H1 (cell line): ENCODE data around the gene SRRM2. TPM values are rescaled to one million over a fixed set of nuclear protein-coding genes. Genes with fewer than 3 reads are reported as not detected.
A peak's percentile ranks its signal among the peaks of the same experiment; 100 is the strongest.

ENCODE experiments used
- CTCF ChIA-PET: fragments of 300-600 bp; sonication (Branson Sonifier 250); formaldehyde crosslinking; loops from one replicate; lab custom pipeline; 2021; ENCODE audit not compliant: partially characterized antibody; lab: Charles Lee
- POLR2A ChIA-PET: fragments of 300-600 bp; sonication (Branson Sonifier 250); formaldehyde crosslinking; loops from one replicate; lab custom pipeline; 2021; ENCODE audit warnings: inconsistent platforms; ENCODE audit not compliant: partially characterized antibody; lab: Charles Lee
- DNase-seq, 2 experiments: peaks; one replicate each; pipeline versions ENCODE4 v3.0.0 to v3.0.0-alpha.2; 2010 to 2022; ENCODE audit warnings: low spot score in 2 of 2, low read depth in 1 of 2, mixed read lengths in 1 of 2
- FAIRE-seq: peaks from 2 replicates; lab custom pipeline; 2011; peaks lifted over from hg19 to GRCh38; lab: Jason Lieb, UNC
- H2AFZ ChIP-seq: 2 replicates; pipeline ENCODE4 v1.8.1; 2012; ENCODE audit warnings: low read length, inconsistent platforms
- H2AK5ac ChIP-seq: 2 replicates; pipeline ENCODE4 v1.6.1; 2013; ENCODE audit warnings: low read depth, low read length
- H2BK120ac ChIP-seq: replicated peaks from 2 replicates; pipeline ENCODE3; 2013; ENCODE audit warnings: low read depth, low read length, inconsistent platforms
- H2BK12ac ChIP-seq: 2 replicates; pipeline ENCODE4 v1.6.1; 2013; ENCODE audit warnings: low read depth, low read length
- H2BK15ac ChIP-seq: 2 replicates; pipeline ENCODE4 v1.6.1; 2013; ENCODE audit warnings: low read length
- H2BK20ac ChIP-seq: 2 replicates; pipeline ENCODE4 v1.6.1; 2013; ENCODE audit warnings: low read length
- H2BK5ac ChIP-seq: 2 replicates; pipeline ENCODE4 v1.6.1; 2013; ENCODE audit warnings: low read depth, low read length
- H3K14ac ChIP-seq: 2 replicates; pipeline ENCODE4 v1.6.1; 2013; ENCODE audit warnings: inconsistent platforms; ENCODE audit not compliant: insufficient read length
- H3K18ac ChIP-seq: 2 replicates; pipeline ENCODE4 v1.6.1; 2013; ENCODE audit warnings: low read length; ENCODE audit errors: extremely low read depth
- H3K23ac ChIP-seq: 2 replicates; pipeline ENCODE4 v1.6.1; 2013; ENCODE audit warnings: inconsistent platforms; ENCODE audit not compliant: insufficient read length
- H3K23me2 ChIP-seq: 2 replicates; pipeline ENCODE4 v1.6.1; 2013; ENCODE audit warnings: low read depth, low read length
- H3K27ac ChIP-seq: 2 replicates; pipeline ENCODE4 v1.6.1; 2011; ENCODE audit warnings: low read depth, low read length, inconsistent platforms
- H3K27me3 ChIP-seq, 4 experiments: replicated peaks in 1 of 4; 1 replicate in 1 of 4; 2 replicates in 3 of 4; pipeline versions ENCODE4 v1.6.1 to v1.8.1; 2011 to 2013; ENCODE audit warnings: low read length in 3 of 4, mild to moderate bottlenecking in 3 of 4, inconsistent platforms in 2 of 4, mixed read lengths in 2 of 4, moderate library complexity in 1 of 4; ENCODE audit not compliant: control insufficient read depth in 3 of 4, insufficient read depth in 3 of 4; ENCODE audit errors: extremely low read depth in 1 of 4
- H3K36me3 ChIP-seq, 4 experiments: 2 replicates each; pipeline versions ENCODE4 v1.6.1 to v1.8.1; 2011 to 2013; ENCODE audit warnings: mild to moderate bottlenecking in 4 of 4, low read length in 3 of 4, moderate library complexity in 2 of 4, control low read depth in 1 of 4, inconsistent platforms in 1 of 4; ENCODE audit not compliant: insufficient read depth in 4 of 4, control insufficient read depth in 2 of 4
- H3K4ac ChIP-seq: replicated peaks from 2 replicates; pipeline ENCODE3; 2013; ENCODE audit warnings: low read length, low read depth, mixed read lengths, inconsistent platforms; ENCODE audit not compliant: insufficient read length
- H3K4me1 ChIP-seq, 4 experiments: replicated peaks in 1 of 4; 1 replicate in 1 of 4; 2 replicates in 3 of 4; pipeline versions ENCODE4 v1.6.1 to v1.8.1; 2011 to 2013; ENCODE audit warnings: low read length in 3 of 4, inconsistent platforms in 2 of 4, mixed read lengths in 1 of 4; ENCODE audit not compliant: insufficient read depth in 4 of 4, control insufficient read depth in 3 of 4
- H3K4me2 ChIP-seq, 2 experiments: 2 replicates each; pipeline versions ENCODE4 v1.6.1 to v1.8.1; 2011 to 2013; ENCODE audit warnings: low read depth in 2 of 2, low read length in 2 of 2, control low read depth in 1 of 2, inconsistent platforms in 1 of 2, mild to moderate bottlenecking in 1 of 2; ENCODE audit not compliant: insufficient read depth in 1 of 2
- H3K4me3 ChIP-seq, 4 experiments: fragments of 200-600, 300-600 bp in 1 of 4; sonication (generic), shearing (Covaris generic), sonication (Bioruptor Twin) in 1 of 4; 2 replicates each; pipeline versions ENCODE4 v1.5.1 to v1.8.1; 2011 to 2016; ENCODE audit warnings: low read length in 4 of 4, low read depth in 3 of 4, control low read depth in 2 of 4, inconsistent platforms in 2 of 4, mild to moderate bottlenecking in 2 of 4, mixed read lengths in 1 of 4, moderate library complexity in 1 of 4; ENCODE audit not compliant: insufficient read depth in 2 of 4; ENCODE audit errors: extremely low read depth in 1 of 4
- H3K56ac ChIP-seq: replicated peaks from 2 replicates; pipeline ENCODE3; 2013; ENCODE audit warnings: low read depth, mild to moderate bottlenecking, mixed read lengths, low read length, inconsistent platforms; ENCODE audit not compliant: insufficient read length
- H3K79me1 ChIP-seq: 2 replicates; pipeline ENCODE4 v1.6.1; 2013; ENCODE audit warnings: low read depth, low read length, control low read depth
- H3K79me2 ChIP-seq, 2 experiments: 2 replicates each; pipeline versions ENCODE4 v1.6.1 to v1.8.1; 2012 to 2013; ENCODE audit warnings: low read length in 2 of 2, mild to moderate bottlenecking in 2 of 2, inconsistent platforms in 1 of 2; ENCODE audit not compliant: insufficient read depth in 2 of 2, control insufficient read depth in 1 of 2
- H3K9ac ChIP-seq, 4 experiments: replicated peaks in 1 of 4; 1 replicate in 1 of 4; 2 replicates in 3 of 4; pipeline versions ENCODE4 v1.6.1 to v1.8.1; 2011 to 2013; ENCODE audit warnings: low read depth in 3 of 4, low read length in 3 of 4, control low read depth in 2 of 4, mild to moderate bottlenecking in 2 of 4, moderate library complexity in 2 of 4, inconsistent platforms in 1 of 4; ENCODE audit errors: extremely low read depth in 1 of 4
- H3K9me3 ChIP-seq, 2 experiments: 2 replicates each; pipeline versions ENCODE4 v1.6.1 to v1.8.1; 2012 to 2013; ENCODE audit warnings: mild to moderate bottlenecking in 2 of 2, moderate library complexity in 2 of 2, control low read depth in 1 of 2, inconsistent platforms in 1 of 2, low read depth in 1 of 2, low read length in 1 of 2, mixed read lengths in 1 of 2; ENCODE audit not compliant: insufficient read depth in 2 of 2
- H4K20me1 ChIP-seq, 2 experiments: replicated peaks in 1 of 2; 2 replicates each; pipeline versions ENCODE3 to v1.8.1; 2011 to 2013; ENCODE audit warnings: inconsistent platforms in 2 of 2, low read length in 2 of 2, mild to moderate bottlenecking in 1 of 2; ENCODE audit not compliant: insufficient read depth in 2 of 2, control insufficient read depth in 1 of 2
- H4K5ac ChIP-seq: 2 replicates; pipeline ENCODE4 v1.6.1; 2013; ENCODE audit warnings: low read length, low read depth, mixed read lengths, inconsistent platforms; ENCODE audit not compliant: insufficient read length
- H4K8ac ChIP-seq: 2 replicates; pipeline ENCODE4 v1.8.0; 2013; ENCODE audit warnings: mild to moderate bottlenecking, moderate library complexity, low read length, inconsistent platforms; ENCODE audit not compliant: insufficient read depth; ENCODE audit errors: extremely low read depth
- H4K91ac ChIP-seq: replicated peaks from 2 replicates; pipeline ENCODE3; 2013; ENCODE audit warnings: low read length, mixed read lengths, inconsistent platforms; ENCODE audit not compliant: insufficient read length
- BACH1 ChIP-seq: IDR thresholded peaks from 2 replicates; pipeline ENCODE4 v1.6.1; 2012; ENCODE audit warnings: low read length, improper control_type of control experiment
- CHD1 ChIP-seq: IDR thresholded peaks from 2 replicates; pipeline ENCODE4 v1.6.1; 2012; ENCODE audit warnings: low read depth, low read length, improper control_type of control experiment
- HDAC2 ChIP-seq, 2 experiments: fragments of 300-600 bp in 1 of 2; sonication (generic) in 1 of 2; IDR thresholded peaks; 2 replicates each; pipeline ENCODE4 v1.6.1; 2011 to 2012; ENCODE audit warnings: low read depth in 2 of 2, low read length in 2 of 2, mild to moderate bottlenecking in 2 of 2, moderate library complexity in 2 of 2, borderline replicate concordance in 1 of 2, inconsistent platforms in 1 of 2
- KDM4A ChIP-seq: IDR thresholded peaks from one replicate; pipeline ENCODE4 v1.7.1; 2012; ENCODE audit warnings: low read depth, mild to moderate bottlenecking, moderate library complexity, low read length, inconsistent platforms; ENCODE audit not compliant: severe bottlenecking
- NANOG ChIP-seq: IDR thresholded peaks from 2 replicates; pipeline ENCODE4 v1.6.1; 2011; ENCODE audit warnings: low read length, low read depth, mild to moderate bottlenecking, inconsistent platforms; ENCODE audit not compliant: insufficient read depth, poor library complexity, severe bottlenecking
- PHF8 ChIP-seq: fragments of 200-600 bp; sonication (generic); conservative IDR thresholded peaks from 2 replicates; pipeline ENCODE4 v1.7.1; 2012; ENCODE audit warnings: low read depth, mild to moderate bottlenecking, inconsistent platforms, low read length, moderate library complexity
- SIRT6 ChIP-seq: IDR thresholded peaks from one replicate; pipeline ENCODE4 v1.7.1; 2012; ENCODE audit warnings: low read length, inconsistent platforms
- SP2 ChIP-seq: IDR thresholded peaks from 2 replicates; pipeline ENCODE4 v1.6.1; 2012; ENCODE audit warnings: mild to moderate bottlenecking, low read length, inconsistent platforms
- TAF1 ChIP-seq: IDR thresholded peaks from 2 replicates; pipeline ENCODE4 v1.6.1; 2011; ENCODE audit warnings: mild to moderate bottlenecking, low read depth, low read length
- TAF7 ChIP-seq: optimal IDR thresholded peaks from 2 replicates; pipeline ENCODE3; 2011; ENCODE audit warnings: low read depth, mild to moderate bottlenecking, inconsistent platforms, low read length, moderate library complexity, borderline replicate concordance
- WGBS, 2 experiments: shearing (Covaris generic) in 1 of 2; methylation state at CpG; one replicate each; pipeline versions ENCODE4 v1.1.6 to v1.1.7; 2013 to 2015; ENCODE audit warnings: low lambda C conversion rate in 2 of 2, mixed read lengths in 2 of 2, inconsistent platforms in 1 of 2, low coverage in 1 of 2, missing lambda C conversion rate in 1 of 2; ENCODE audit not compliant: insufficient replicate concordance in 2 of 2, insufficient coverage in 1 of 2, insufficient read length in 1 of 2; ENCODE audit errors: extremely low coverage in 1 of 2, missing lambda C conversion rate in 1 of 2; 5-methylcytosine and 5-hydroxymethylcytosine counted together
- polyA plus RNA-seq, 7 experiments: library from polyadenylated mRNA; depleted of rRNA in 3 of 7; stranded (reverse) in 5 of 7; unstranded in 2 of 7; fragments of >200 nt in 5 of 7; fragments of 200-250 nt in 2 of 7; gene quantifications; 1 replicate in 5 of 7; 2 replicates in 1 of 7; 4 replicates in 1 of 7; pipeline versions ENCODE4 v1.2.1 to v1.2.3, GENCODE V29; 2011 to 2013; ENCODE audit warnings: missing spikeins in 2 of 7, mixed read lengths in 2 of 7
- total RNA-seq: library from RNA; stranded (reverse); fragmentation: NEBNext Ultra II Directional; extraction: Animal tissue kit (Norgen Biotek cat#: 25700); gene quantifications from 2 replicates; pipeline ENCODE4 v1.2.1, GENCODE V29; 2021

The SRRM2 gene
- total and polyA plus RNA-seq, 2 of the 8 experiments (the other 6 are each of a cell fraction or from before 2014, with no cell fraction given) = 300 to 579 TPM

DNA sequence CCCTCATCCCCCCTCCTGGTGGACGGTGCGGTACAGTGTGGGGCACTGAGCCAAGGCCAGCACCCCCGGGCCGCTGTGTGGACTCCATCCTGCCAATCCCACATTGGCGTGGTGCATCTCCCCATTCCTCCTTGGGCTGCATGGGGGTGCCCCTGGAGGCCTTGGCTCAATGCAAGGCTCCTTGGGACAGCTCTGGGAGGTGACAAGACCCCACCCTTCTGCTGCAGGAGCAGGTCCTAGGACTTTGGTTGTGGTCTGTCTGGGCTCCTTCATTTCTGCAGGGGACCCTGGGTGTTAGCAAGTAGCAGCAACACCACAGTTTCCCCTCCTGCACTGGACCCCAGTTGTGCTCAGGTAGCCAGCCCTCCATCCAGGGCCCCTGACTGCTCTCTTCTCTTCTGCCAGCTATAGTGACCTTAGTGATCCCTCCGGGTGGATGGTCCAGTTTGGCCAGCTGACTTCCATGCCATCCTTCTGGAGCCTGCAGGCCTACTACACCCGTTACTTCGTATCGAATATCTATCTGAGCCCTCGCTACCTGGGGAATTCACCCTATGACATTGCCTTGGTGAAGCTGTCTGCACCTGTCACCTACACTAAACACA, 65.9 kb downstream of the SRRM2 start:
- Histone ChIP-seq H2AK5ac (no peak overlapping the region), H4K20me1 (no peaks in the 10 kb centered on the region), H4K5ac (no peak overlapping the region), H2BK5ac (no peak overlapping the region), H3K79me1 (no peaks in the 10 kb centered on the region), H3K9me3 (no peaks in the 10 kb centered on the region), H3K4ac (no peak overlapping the region), H3K14ac (no peak overlapping the region), H3K23ac (no peak overlapping the region), H3K4me3 (no peak overlapping the region), H3K4me1 (peaks cover 0 to 4% (median 0%) of the 10 kb centered on the region in 4 experiments; a peak in 1 of 7 replicates), H4K8ac (peak overlapping the region; percentile 84), H2BK120ac (no peak overlapping the region), H3K18ac (no peak overlapping the region), H2BK12ac (no peak overlapping the region; the same call in 1 of the 2 replicates)
- no peak for DNase-seq
- ChIA-PET CTCF (interaction anchor here (1.4 kb wide), 1 partner anchor 52 kb away, joined by 4 read pairs; no protein-coding TSS in a partner anchor), POLR2A (no interaction called here)
- WGBS, 2 experiments = 93% methylated on average over 10 of the region's 10 CpGs; no CpG with 5 or more reads in 1 of the 2 experiments
- TF ChIP-seq HDAC2 (IDR thresholded peaks at IDR 0.05; ENCODE audit: borderline replicate concordance in 1 of 2, low read depth in 2 of 2, low read length in 2 of 2) = no peak
- no peak for TF ChIP-seq BACH1
- no peak for TF ChIP-seq CHD1
- no peak for TF ChIP-seq KDM4A
- no peak for TF ChIP-seq PHF8
- TF ChIP-seq SIRT6 = no peak
- TF ChIP-seq TAF7 = no peak
- no peak for TF ChIP-seq TAF1
- no peak for TF ChIP-seq SP2
- TF ChIP-seq NANOG = no peak
- TF ChIP-seq, all 59 proteins: peak for 0
- Histone ChIP-seq H2BK20ac (no peak overlapping the region), H3K56ac (no peak overlapping the region), H3K36me3 (no peaks in the 10 kb centered on the region), H2BK15ac (no peak overlapping the region), H2AFZ (no peak overlapping the region), H3K27ac (no peak overlapping the region), H3K23me2 (no peaks in the 10 kb centered on the region), H3K9ac (no peak overlapping the region), H3K79me2 (no peaks in the 10 kb centered on the region), H4K91ac (no peak overlapping the region), H3K4me2 (no peak overlapping the region), H3K27me3 (no peaks in the 10 kb centered on the region)
- no peak for FAIRE-seq
